Measurements from ENCODE around the gene CSF1R. TPM values are rescaled to one million over a fixed set of nuclear protein-coding genes. Genes with fewer than 3 reads are reported as not detected.

The CSF1R gene
- total and polyA plus RNA-seq, 2 of the 8 experiments (the other 6 are each of a cell fraction or from before 2014, with no cell fraction given): 0.12 TPM; not detected in 1

DNA sequence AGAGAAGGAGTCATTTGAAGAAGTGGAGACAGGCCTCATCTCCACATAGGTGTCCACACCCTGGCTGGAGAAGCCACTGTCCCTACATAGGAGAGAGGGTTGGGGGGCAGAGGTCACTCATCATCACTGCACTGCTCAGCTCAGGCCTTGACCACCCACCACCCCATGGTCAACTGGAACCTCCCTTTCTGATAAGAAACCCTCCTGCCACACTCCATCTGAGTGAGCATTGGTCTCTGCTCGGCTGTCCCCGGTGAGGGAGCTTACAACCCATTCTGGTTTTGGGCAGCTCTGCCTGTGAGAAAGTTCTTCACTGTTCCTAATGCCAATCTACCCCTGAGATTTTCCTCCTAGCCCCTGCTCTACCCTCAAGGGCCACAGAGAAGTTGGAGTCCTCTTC is 28.8 kb downstream of the CSF1R start:
- H3K14ac ChIP-seq (ENCODE audit: insufficient read length): no peak overlapping the region
- no peak overlapping the region for H3K18ac ChIP-seq (ENCODE audit: extremely low read depth, low read length)
- DNase-seq (ENCODE audit: low read depth in 1 of 2, low spot score in 2 of 2) (no peak), FAIRE-seq (no peak)
- H2BK15ac ChIP-seq (ENCODE audit: low read length): no peak overlapping the region
- no peak overlapping the region for H4K8ac ChIP-seq (ENCODE audit: extremely low read depth, insufficient read depth, low read length)
- H3K56ac ChIP-seq (replicated peaks; ENCODE audit: insufficient read length, low read depth, low read length): no peak overlapping the region
- TF ChIP-seq ASH2L (IDR thresholded peaks at IDR 0.05; ENCODE audit: low read length) (no peak), SUZ12 (IDR thresholded peaks at IDR 0.05; ENCODE audit: low read length) (no peak), CEBPB (IDR thresholded peaks at IDR 0.05; ENCODE audit: low read depth, low read length) (no peak), SRF (IDR thresholded peaks at IDR 0.05; ENCODE audit: low read depth, low read length) (no peak), SIX5 (IDR thresholded peaks at IDR 0.05; ENCODE audit: low read depth, low read length) (no peak), RBBP5 (IDR thresholded peaks at IDR 0.05; ENCODE audit: borderline replicate concordance, low read depth, low read length) (no peak), BRCA1 (IDR thresholded peaks at IDR 0.05; ENCODE audit: low read depth, low read length) (no peak), SP1 (IDR thresholded peaks at IDR 0.05; ENCODE audit: low read depth, low read length) (no peak), POLR2AphosphoS5 (IDR thresholded peaks at IDR 0.05; ENCODE audit: low read depth, low read length) (no peak)
- H3K4me1 ChIP-seq (replicated peaks in 1 of 4; ENCODE audit: control insufficient read depth in 3 of 4, insufficient read depth in 4 of 4, low read length in 3 of 4): peaks cover 0 to 6% (median 2%) of the 10 kb centered on the region in 4 experiments; a peak in 4 of 7 replicates
- ChIA-PET POLR2A (ENCODE audit: partially characterized antibody) (interaction anchor here (1.4 to 1.8 kb wide), 2 partner anchors 10 to 11 kb away, joined by 3 to 6 read pairs; no protein-coding TSS in a partner anchor), CTCF (ENCODE audit: partially characterized antibody) (interaction anchor here (0.8 to 1.8 kb wide), 5 partner anchors 9 to 104 kb away, joined by 3 to 6 read pairs (median 4); no protein-coding TSS in a partner anchor)
- no peak overlapping the region for H2BK5ac ChIP-seq (ENCODE audit: low read depth, low read length)
- H4K5ac ChIP-seq (ENCODE audit: insufficient read length, low read depth, low read length): no peak overlapping the region
- no peak overlapping the region for H2AK5ac ChIP-seq (ENCODE audit: low read depth, low read length)
- no peak overlapping the region for H3K4me3 ChIP-seq (ENCODE audit: extremely low read depth in 1 of 4, insufficient read depth in 2 of 4, low read depth in 3 of 4, low read length in 4 of 4)
- no peak overlapping the region for H4K91ac ChIP-seq (replicated peaks; ENCODE audit: insufficient read length, low read length)
- H2BK120ac ChIP-seq (replicated peaks; ENCODE audit: low read depth, low read length): no peak overlapping the region
- peaks cover 0 to 2% (median 0%) of the 10 kb centered on the region in 4 experiments; a peak in 2 of 7 replicates for H3K27me3 ChIP-seq (replicated peaks in 1 of 4; ENCODE audit: control insufficient read depth in 3 of 4, extremely low read depth in 1 of 4, insufficient read depth in 3 of 4, low read length in 3 of 4)
- no peak overlapping the region for H3K27ac ChIP-seq (ENCODE audit: low read depth, low read length)
- H2BK20ac ChIP-seq (ENCODE audit: low read length): no peak overlapping the region
- no peak overlapping the region for H3K23ac ChIP-seq (ENCODE audit: insufficient read length)
- no peak overlapping the region for H2BK12ac ChIP-seq (ENCODE audit: low read depth, low read length)
- H3K9me3 ChIP-seq (ENCODE audit: insufficient read depth in 2 of 2, low read depth in 1 of 2, low read length in 1 of 2): no peaks in the 10 kb centered on the region
- H3K9ac ChIP-seq (replicated peaks in 1 of 4; ENCODE audit: extremely low read depth in 1 of 4, low read depth in 3 of 4, low read length in 3 of 4): no peak overlapping the region; a peak in 2 of 7 replicates
- no peak overlapping the region for H2AFZ ChIP-seq (ENCODE audit: low read length)
- WGBS, 2 experiments (ENCODE audit: extremely low coverage in 1 of 2, insufficient coverage in 1 of 2, insufficient read length in 1 of 2, insufficient replicate concordance in 2 of 2, low coverage in 1 of 2, low lambda C conversion rate in 2 of 2, missing lambda C conversion rate in 1 of 2): 86% methylated on average over 2 of the region's 2 CpGs; no CpG with 5 or more reads in 1 of the 2 experiments
- H4K20me1 ChIP-seq (replicated peaks in 1 of 2; ENCODE audit: control insufficient read depth in 1 of 2, insufficient read depth in 2 of 2, low read length in 2 of 2): peaks cover 0 to 9% of the 10 kb centered on the region in 2 experiments
- peak overlapping the region; percentile 15 to 35; a peak in 2 of 4 replicates for H3K4me2 ChIP-seq (ENCODE audit: insufficient read depth in 1 of 2, low read depth in 2 of 2, low read length in 2 of 2)
- no peak overlapping the region for H3K4ac ChIP-seq (replicated peaks; ENCODE audit: insufficient read length, low read depth, low read length)
- H3K79me1 ChIP-seq (ENCODE audit: low read depth, low read length): no peaks in the 10 kb centered on the region
- peaks cover 2 to 16% (median 5%) of the 10 kb centered on the region in 4 experiments; a peak in 5 of 8 replicates for H3K36me3 ChIP-seq (ENCODE audit: control insufficient read depth in 2 of 4, insufficient read depth in 4 of 4, low read length in 3 of 4)
- no peaks in the 10 kb centered on the region for H3K79me2 ChIP-seq (ENCODE audit: control insufficient read depth in 1 of 2, insufficient read depth in 2 of 2, low read length in 2 of 2)
- H3K23me2 ChIP-seq (ENCODE audit: low read depth, low read length): no peaks in the 10 kb centered on the region
